K562 treated with DMSO at 1 percent for 24 hours (cell line): ENCODE results near the gene SALL2. TPM values are rescaled to one million over a fixed set of nuclear protein-coding genes. Genes with fewer than 3 reads are reported as not detected.

Source experiments
- total RNA-seq: library from RNA; unstranded; fragments of 300-600 nt; gene quantifications from 2 replicates; pipeline ENCODE4 v1.2.3, GENCODE V29; 2022; ENCODE audit warnings: low read depth; ENCODE audit not compliant: insufficient read depth

The SALL2 gene
- total RNA-seq: 23.8 and 27.0 TPM in 2 replicates

GRCh38 chr14:21525962-21526671, at the start of gene SALL2:
SALL2 (minus strand) TSS chr14:21526346; CDS start chr14:21526127, 219 bp downstream.

DNA sequence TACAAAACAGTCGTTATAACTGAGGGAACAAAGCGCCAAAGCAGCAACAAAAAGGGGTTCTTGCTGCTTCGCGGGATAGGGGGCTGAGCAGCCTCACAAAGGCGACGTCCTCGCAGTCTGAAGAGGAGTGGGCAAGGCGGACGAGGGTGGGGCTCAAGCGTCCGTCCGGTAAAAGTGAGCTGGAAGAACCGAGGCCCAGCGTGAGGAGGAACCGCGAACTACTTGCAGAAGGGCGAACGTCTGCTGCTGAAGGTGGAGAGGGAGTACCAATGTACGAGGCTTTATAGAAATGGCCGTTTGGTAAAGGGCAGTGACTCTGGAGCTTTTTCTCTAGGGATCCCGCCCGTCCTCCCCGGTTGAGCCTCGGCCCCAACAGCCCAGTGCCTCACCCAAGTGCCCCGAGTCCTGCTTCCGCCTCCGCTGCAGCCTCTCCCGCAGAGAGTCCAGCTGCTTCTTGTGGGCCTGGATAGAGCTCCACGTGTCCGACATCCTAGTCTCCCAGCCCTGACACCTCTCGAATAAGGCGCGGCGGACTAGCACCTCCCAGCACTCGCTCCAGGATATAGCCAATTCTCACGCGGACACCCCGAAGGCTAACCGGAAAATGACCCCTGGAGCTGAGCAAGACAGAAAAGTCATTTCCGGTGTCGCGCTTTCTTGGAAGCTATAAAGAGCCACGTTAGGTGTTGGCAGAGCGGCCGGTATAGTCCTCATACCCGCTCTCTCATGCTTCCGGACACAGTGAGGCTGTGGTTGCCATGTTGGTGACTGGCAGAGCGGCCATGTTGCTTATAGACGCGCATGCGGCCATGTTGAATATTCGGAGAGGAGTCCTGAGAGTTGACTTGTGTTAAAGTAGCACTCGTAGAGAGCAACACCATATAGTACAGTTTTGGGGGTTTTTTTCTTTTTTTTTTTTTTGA, 15.2 kb downstream of the SALL2 start, which contains the start of gene METTL3:
Gene METTL3, minus strand, starts transcription at position 606 of the 923 bp plus-strand sequence. Its CDS starts 117 bp downstream, at position 489.

GRCh38 chr14:21476925-21477681, 49.0 kb downstream of the SALL2 start, which contains the start of the genes RAB2B and TOX4:
RAB2B (minus strand) TSS chr14:21476959; CDS start chr14:21476872, 87 bp downstream.
TOX4 (plus strand) TSS chr14:21477195; CDS start chr14:21477279, 84 bp downstream.

Other genes with a start within 250 kb of the SALL2 start
- gene RPGRIP1, start 246.3 kb downstream of the SALL2 start, total RNA-seq: 0.76 and 5.4 TPM in 2 replicates
- gene SUPT16H, start 142.3 kb downstream of the SALL2 start, total RNA-seq: 36.5 and 41.5 TPM in 2 replicates
- gene CHD8, start 70.2 kb downstream of the SALL2 start, total RNA-seq: 38.0 and 43.2 TPM in 2 replicates
- 9.7 and 9.8 TPM in 2 replicates for gene RAB2B, start 49.4 kb downstream of the SALL2 start, total RNA-seq
- 25.3 and 26.5 TPM in 2 replicates for gene TOX4, start 49.2 kb downstream of the SALL2 start, total RNA-seq
- 31.5 and 32.4 TPM in 2 replicates for gene METTL3, start 15.0 kb downstream of the SALL2 start, total RNA-seq
- not detected in 2 replicates for gene OR10G3, start 53.7 kb upstream of the SALL2 start, total RNA-seq
- gene OR10G2, start 108.6 kb upstream of the SALL2 start, total RNA-seq: not detected in 2 replicates
- not detected in 2 replicates for gene OR4E2, start 127.5 kb upstream of the SALL2 start, total RNA-seq
- gene OR4E1, start 147.5 kb upstream of the SALL2 start, total RNA-seq: not detected in 2 replicates